ENCODE measurements around the gene GIT2.

The GIT2 gene

GRCh38 chr12:109995686-109996482 lies at the start of gene GIT2:
Gene GIT2, minus strand, starts transcription at chr12:109996368. Its CDS starts 144 bp downstream, at chr12:109996224.
- peak; percentile 95 for DNase-seq

- no peak for DNase-seq
These were observed 46.1 kb upstream of the GIT2 start for GRCh38 chr12:110042264-110042663.

- peak in 1 of 2 experiments; percentile 46 for DNase-seq
These were observed 43.1 kb upstream of the GIT2 start for GRCh38 chr12:110039085-110039807.

GRCh38 chr12:110038741-110039084 lies 42.5 kb upstream of the GIT2 start:
- DNase-seq: no peak

- DNase-seq: no peak
These were observed 41.1 kb upstream of the GIT2 start for GRCh38 chr12:110037315-110037714.

GRCh38 chr12:110035534-110036104 lies 39.5 kb upstream of the GIT2 start:
- no peak for DNase-seq

GRCh38 chr12:110033888-110034287 lies 37.7 kb upstream of the GIT2 start:
- no peak for DNase-seq

- no peak for DNase-seq
These were observed 33.2 kb upstream of the GIT2 start for GRCh38 chr12:110029290-110029815.

GRCh38 chr12:110028323-110028722 lies 32.2 kb upstream of the GIT2 start:
- DNase-seq: no peak

GRCh38 chr12:110024051-110024450 lies 27.9 kb upstream of the GIT2 start:
- DNase-seq: no peak

- no peak for DNase-seq
These were observed 27.2 kb upstream of the GIT2 start for GRCh38 chr12:110023059-110023980.

- no peak for DNase-seq
These were observed 24.8 kb upstream of the GIT2 start for GRCh38 chr12:110020956-110021355.

GRCh38 chr12:110015132-110015531 lies 19.0 kb upstream of the GIT2 start:
- no peak for DNase-seq

GRCh38 chr12:110012659-110013058 lies 16.5 kb upstream of the GIT2 start:
- no peak for DNase-seq

- DNase-seq: no peak
These were observed 16.0 kb upstream of the GIT2 start for GRCh38 chr12:110012137-110012536.

GRCh38 chr12:110010853-110011723 lies 14.9 kb upstream of the GIT2 start:
- DNase-seq: no peak

- peak; percentile 37 for DNase-seq
These were observed 12.7 kb upstream of the GIT2 start for GRCh38 chr12:110008681-110009398.

- DNase-seq: no peak
These were observed 11.7 kb upstream of the GIT2 start for GRCh38 chr12:110007881-110008280.

GRCh38 chr12:110006115-110006514 lies 9.9 kb upstream of the GIT2 start:
- no peak for DNase-seq

- DNase-seq: peak in 1 of 2 experiments; percentile 31
These were observed 9.3 kb upstream of the GIT2 start for GRCh38 chr12:110005319-110005973.
